A549 (cell line): ENCODE results near the gene LVRN.

Source experiments
- EHF ChIP-seq: fragments of 250-450 bp; sonication (Bioruptor Pico); IDR thresholded peaks from 2 replicates; pipeline ENCODE4 v1.5.0; 2020; ENCODE audit warnings: mild to moderate bottlenecking
- EP300 ChIP-seq, 2 experiments: fragments of >200 bp; sonication (Bioruptor Twin); formaldehyde crosslinking; IDR thresholded peaks; 2 replicates in 1 of 2; 3 replicates in 1 of 2; pipeline ENCODE4 v1.6.1; 2016 to 2017
- KDM1A ChIP-seq: fragments of 200-600 bp; sonication (generic); IDR thresholded peaks from 2 replicates; pipeline ENCODE4 v1.6.1; 2016; ENCODE audit warnings: low read depth, mild to moderate bottlenecking
- MAFK ChIP-seq: fragments of 450-650 bp; IDR thresholded peaks from 2 replicates; pipeline ENCODE4 v1.6.1; 2014; ENCODE audit not compliant: partially characterized antibody
- POLR2A ChIP-seq: IDR thresholded peaks from 2 replicates; pipeline ENCODE4 v1.6.1; 2012; ENCODE audit warnings: mild to moderate bottlenecking, low read length
- TF ChIP-seq, protein P1 (sequence below): fragments of >200 bp; sonication (Bioruptor Twin); formaldehyde crosslinking; IDR thresholded peaks from 3 replicates; pipeline ENCODE4 v1.5.1; 2016

DNA sequence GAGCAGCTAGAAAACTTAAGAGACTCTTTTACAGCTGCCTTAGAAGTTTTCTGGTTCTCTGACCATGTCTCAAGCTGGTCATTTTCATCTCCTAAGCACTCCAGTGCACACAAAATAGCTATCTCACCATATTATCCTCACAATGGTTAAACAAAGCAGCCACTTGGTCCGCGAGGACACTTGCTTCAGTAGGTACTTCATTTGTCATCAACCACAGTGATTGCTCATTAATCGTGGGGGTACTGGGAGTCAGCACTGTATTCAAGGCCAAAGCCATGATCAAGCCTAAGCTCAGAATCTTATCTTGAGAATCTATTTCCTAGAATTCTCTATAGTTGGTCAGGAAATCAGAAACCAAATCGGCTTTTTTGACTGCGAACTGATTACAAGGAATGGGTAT is 72.8 kb downstream of the LVRN start:
- TF ChIP-seq, protein P1, sequence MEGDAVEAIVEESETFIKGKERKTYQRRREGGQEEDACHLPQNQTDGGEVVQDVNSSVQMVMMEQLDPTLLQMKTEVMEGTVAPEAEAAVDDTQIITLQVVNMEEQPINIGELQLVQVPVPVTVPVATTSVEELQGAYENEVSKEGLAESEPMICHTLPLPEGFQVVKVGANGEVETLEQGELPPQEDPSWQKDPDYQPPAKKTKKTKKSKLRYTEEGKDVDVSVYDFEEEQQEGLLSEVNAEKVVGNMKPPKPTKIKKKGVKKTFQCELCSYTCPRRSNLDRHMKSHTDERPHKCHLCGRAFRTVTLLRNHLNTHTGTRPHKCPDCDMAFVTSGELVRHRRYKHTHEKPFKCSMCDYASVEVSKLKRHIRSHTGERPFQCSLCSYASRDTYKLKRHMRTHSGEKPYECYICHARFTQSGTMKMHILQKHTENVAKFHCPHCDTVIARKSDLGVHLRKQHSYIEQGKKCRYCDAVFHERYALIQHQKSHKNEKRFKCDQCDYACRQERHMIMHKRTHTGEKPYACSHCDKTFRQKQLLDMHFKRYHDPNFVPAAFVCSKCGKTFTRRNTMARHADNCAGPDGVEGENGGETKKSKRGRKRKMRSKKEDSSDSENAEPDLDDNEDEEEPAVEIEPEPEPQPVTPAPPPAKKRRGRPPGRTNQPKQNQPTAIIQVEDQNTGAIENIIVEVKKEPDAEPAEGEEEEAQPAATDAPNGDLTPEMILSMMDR, result no peak
- no peak for TF ChIP-seq EP300 (IDR thresholded peaks at IDR 0.05)
- TF ChIP-seq EHF, result no peak
- no peak for TF ChIP-seq POLR2A
- TF ChIP-seq MAFK, result no peak
- TF ChIP-seq KDM1A, result no peak
